HAP-1 (cell line): Measurements from ENCODE around the gene PANX1.

Experiments used
- DNase-seq, 2 experiments: peaks; one replicate each; pipeline ENCODE4 v3.0.0-alpha.2; 2016 to 2020; ENCODE audit warnings: low spot score in 2 of 2
- H3K27me3 ChIP-seq: fragments of 250-450 bp; sonication (Bioruptor Pico); 2 replicates; pipeline ENCODE4 v1.5.1; 2020; ENCODE audit warnings: low read depth, mild to moderate bottlenecking, moderate library complexity
- H3K36me3 ChIP-seq: fragments of 250-450 bp; sonication (Bioruptor Pico); replicated peaks from 2 replicates; pipeline ENCODE4 v1.5.1; 2020; ENCODE audit warnings: mild to moderate bottlenecking
- H3K4me1 ChIP-seq: fragments of 250-450 bp; sonication (Bioruptor Pico); 2 replicates; pipeline ENCODE4 v1.5.1; 2020; ENCODE audit warnings: mild to moderate bottlenecking
- H3K4me3 ChIP-seq: fragments of 250-450 bp; sonication (Bioruptor Pico); 2 replicates; pipeline ENCODE4 v1.5.1; 2020; ENCODE audit warnings: mild to moderate bottlenecking, moderate library complexity
- H3K9me3 ChIP-seq: fragments of 250-450 bp; sonication (Bioruptor Pico); 2 replicates; pipeline ENCODE4 v1.5.1; 2020; ENCODE audit warnings: mild to moderate bottlenecking, moderate library complexity
- in situ Hi-C: fragments of 300-500 bp; cut with MboI; formaldehyde crosslinking; loops from 3 replicates; pipeline ENCODE4 v1.14.3; 2020; ENCODE audit warnings: low sequenced_read_pairs, inconsistent platforms, mixed read lengths

The PANX1 gene

DNA sequence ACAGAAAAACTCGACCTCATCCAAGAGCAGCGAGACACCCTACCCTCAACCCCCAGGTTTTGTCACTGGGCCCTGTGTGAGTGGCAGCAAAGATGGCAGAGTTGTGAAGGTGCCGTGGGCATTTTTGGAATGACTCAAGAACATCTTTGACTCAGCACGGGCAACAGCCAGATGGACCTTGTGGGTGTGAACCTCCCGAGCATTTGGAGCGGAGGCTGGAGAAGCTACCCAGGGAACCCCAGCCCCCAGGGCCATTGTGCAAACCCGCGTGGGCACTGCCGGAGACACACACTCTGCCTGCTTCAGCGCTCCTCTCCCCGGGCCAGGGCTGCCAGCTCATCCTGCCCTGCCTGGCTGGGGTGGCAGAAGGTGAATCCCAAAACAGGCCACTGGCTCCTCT, 66.1 kb downstream of the PANX1 start:
- in situ Hi-C loops = no loop called here
- Histone ChIP-seq H3K36me3 (no peaks in the 10 kb centered on the region), H3K4me3 (no peak overlapping the region), H3K27me3 (no peaks in the 10 kb centered on the region), H3K9me3 (no peaks in the 10 kb centered on the region), H3K4me1 (no peaks in the 10 kb centered on the region)
- no peak for DNase-seq

DNA sequence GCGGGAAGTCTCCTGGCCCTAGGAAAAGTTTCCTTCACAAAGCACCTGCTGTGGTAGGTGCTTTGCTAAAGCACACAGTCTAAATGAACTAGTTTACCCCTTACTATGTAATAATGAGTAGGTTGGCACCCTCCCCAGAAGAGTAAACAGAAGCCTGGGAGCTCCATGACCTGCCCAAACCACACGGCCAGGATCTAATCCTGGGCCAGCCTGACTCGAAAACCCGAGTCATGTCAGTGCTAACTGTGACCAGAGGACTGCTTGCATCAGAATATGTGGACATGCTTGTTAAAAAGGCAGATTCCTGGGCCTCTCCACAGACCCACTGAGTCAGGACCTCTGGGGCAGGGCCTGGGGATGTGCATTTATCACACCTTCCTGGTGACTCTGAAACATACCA, 67.7 kb downstream of the PANX1 start:
- Histone ChIP-seq H3K36me3 (no peaks in the 10 kb centered on the region), H3K27me3 (no peaks in the 10 kb centered on the region), H3K9me3 (no peaks in the 10 kb centered on the region), H3K4me3 (no peak overlapping the region), H3K4me1 (no peaks in the 10 kb centered on the region)
- no peak for DNase-seq
- in situ Hi-C loops = no loop called here

- Histone ChIP-seq H3K9me3 (no peaks in the 10 kb centered on the region), H3K36me3 (no peaks in the 10 kb centered on the region), H3K4me3 (no peak overlapping the region), H3K27me3 (no peaks in the 10 kb centered on the region), H3K4me1 (no peaks in the 10 kb centered on the region)
- DNase-seq = no peak
- in situ Hi-C loops = no loop called here
Observed at GRCh38 chr11:94198718-94199117, 70.1 kb downstream of the PANX1 start.

GRCh38 chr11:94199136-94200130, 70.8 kb downstream of the PANX1 start:
- H3K27me3 ChIP-seq = no peaks in the 10 kb centered on the region
- no peaks in the 10 kb centered on the region for H3K9me3 ChIP-seq
- DNase-seq = no peak
- H3K4me1 ChIP-seq = no peaks in the 10 kb centered on the region
- H3K36me3 ChIP-seq = no peaks in the 10 kb centered on the region
- no peak overlapping the region for H3K4me3 ChIP-seq
- in situ Hi-C loops = no loop called here

DNA sequence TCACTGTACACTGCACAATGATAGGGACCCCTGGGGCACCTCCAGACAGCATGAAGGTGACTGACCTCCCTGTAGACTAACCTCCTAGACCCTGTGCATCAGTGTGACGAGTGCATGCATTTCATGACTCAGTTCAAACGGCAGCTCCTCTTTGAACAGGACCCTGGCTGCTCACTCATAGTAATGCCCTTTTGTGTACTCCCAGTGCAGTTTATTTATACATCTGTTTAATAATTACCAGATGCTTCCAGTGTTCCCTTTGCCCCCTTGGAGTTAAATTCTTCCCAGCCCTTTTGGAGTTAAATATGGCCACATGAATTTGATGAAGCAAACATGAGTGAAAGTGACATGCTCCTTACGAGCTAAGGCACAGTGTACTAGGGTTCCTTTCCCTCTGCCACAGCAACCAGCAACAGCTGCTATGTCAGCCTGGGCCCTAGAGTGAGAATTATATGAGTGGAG, 72.4 kb downstream of the PANX1 start:
- no peaks in the 10 kb centered on the region for H3K4me1 ChIP-seq
- in situ Hi-C loops = no loop called here
- no peak for DNase-seq
- no peaks in the 10 kb centered on the region for H3K9me3 ChIP-seq
- no peaks in the 10 kb centered on the region for H3K36me3 ChIP-seq
- no peaks in the 10 kb centered on the region for H3K27me3 ChIP-seq
- H3K4me3 ChIP-seq = no peak overlapping the region

DNA sequence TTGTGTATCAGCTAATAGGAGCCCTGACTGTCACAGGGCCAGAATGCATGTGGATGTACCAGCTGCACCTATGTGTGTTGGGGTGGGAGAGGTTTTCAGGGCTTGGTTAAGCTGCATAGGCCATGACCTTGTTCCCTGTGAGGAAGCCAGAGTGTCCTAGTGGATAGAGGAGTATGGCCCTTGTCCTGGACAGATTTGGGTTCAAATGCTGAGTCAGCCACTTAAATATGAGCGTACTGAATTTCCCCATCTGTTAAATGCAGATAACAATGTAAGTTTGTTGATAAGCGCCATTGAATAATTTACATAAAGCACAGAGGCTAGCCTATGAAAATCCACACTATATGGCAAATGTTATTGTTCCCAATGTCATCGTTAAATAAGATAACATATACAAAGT, 74.4 kb downstream of the PANX1 start:
- Histone ChIP-seq H3K9me3 (no peaks in the 10 kb centered on the region), H3K4me3 (no peak overlapping the region), H3K4me1 (no peaks in the 10 kb centered on the region), H3K36me3 (no peaks in the 10 kb centered on the region), H3K27me3 (no peaks in the 10 kb centered on the region)
- in situ Hi-C loops = no loop called here
- no peak for DNase-seq

GRCh38 chr11:94211261-94211830, 82.7 kb downstream of the PANX1 start:
- no peaks in the 10 kb centered on the region for H3K36me3 ChIP-seq
- in situ Hi-C loops = no loop called here
- no peaks in the 10 kb centered on the region for H3K9me3 ChIP-seq
- DNase-seq = no peak
- no peaks in the 10 kb centered on the region for H3K4me1 ChIP-seq
- no peaks in the 10 kb centered on the region for H3K27me3 ChIP-seq
- H3K4me3 ChIP-seq = no peak overlapping the region

- Histone ChIP-seq H3K4me1 (no peaks in the 10 kb centered on the region), H3K36me3 (no peaks in the 10 kb centered on the region), H3K9me3 (no peaks in the 10 kb centered on the region), H3K27me3 (no peaks in the 10 kb centered on the region), H3K4me3 (no peak overlapping the region)
- in situ Hi-C loops = no loop called here
- no peak for DNase-seq
Observed at GRCh38 chr11:94212898-94213297, 84.3 kb downstream of the PANX1 start.

DNA sequence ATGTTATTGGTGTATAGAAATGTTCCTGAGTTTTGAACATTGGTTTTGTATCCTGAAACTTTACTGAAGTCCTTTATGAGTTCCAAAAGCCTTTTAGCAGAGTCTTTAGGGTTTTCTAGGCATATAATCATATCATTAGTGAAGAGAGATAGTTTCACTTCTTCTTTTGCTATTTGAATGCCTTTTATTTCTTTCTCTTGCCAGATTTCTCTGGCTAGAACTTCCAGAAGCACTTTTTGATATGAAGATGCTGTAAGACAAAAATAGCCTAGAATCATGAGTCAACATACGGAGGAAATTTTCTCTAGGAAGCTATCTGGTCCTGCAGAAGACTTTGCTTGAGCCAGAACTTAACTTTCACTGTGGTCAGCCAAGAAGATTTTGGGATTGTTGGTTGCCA, 89.1 kb downstream of the PANX1 start:
- no peak for DNase-seq
- Histone ChIP-seq H3K36me3 (no peaks in the 10 kb centered on the region), H3K9me3 (no peaks in the 10 kb centered on the region), H3K4me3 (no peak overlapping the region), H3K4me1 (no peaks in the 10 kb centered on the region), H3K27me3 (no peaks in the 10 kb centered on the region)
- in situ Hi-C loops = no loop called here

- H3K9me3 ChIP-seq = no peaks in the 10 kb centered on the region
- H3K27me3 ChIP-seq = no peaks in the 10 kb centered on the region
- DNase-seq = no peak
- H3K4me3 ChIP-seq = no peak overlapping the region
- in situ Hi-C loops = no loop called here
- no peaks in the 10 kb centered on the region for H3K4me1 ChIP-seq
- no peaks in the 10 kb centered on the region for H3K36me3 ChIP-seq
Observed at GRCh38 chr11:94218372-94218771, 89.7 kb downstream of the PANX1 start.

DNA sequence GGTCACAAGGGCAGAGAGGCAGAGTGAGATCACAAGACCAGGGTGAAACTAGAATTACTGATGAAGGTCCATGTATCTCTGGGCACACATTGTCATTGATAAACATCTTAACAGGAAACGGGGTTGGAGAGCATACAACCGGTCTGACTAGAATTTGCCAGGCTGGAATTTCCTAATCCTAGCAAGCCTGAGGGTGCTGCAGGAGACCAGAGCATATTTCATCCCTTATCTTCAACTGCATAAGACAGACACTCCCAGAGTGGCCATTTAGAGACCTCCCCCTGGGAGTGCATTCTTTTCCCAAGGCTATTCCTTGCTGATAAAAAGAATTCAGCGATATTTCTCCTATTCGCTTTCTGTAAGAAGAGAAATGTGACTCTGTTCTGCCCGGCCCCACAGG, 91.1 kb downstream of the PANX1 start:
- in situ Hi-C loops = no loop called here
- no peaks in the 10 kb centered on the region for H3K36me3 ChIP-seq

GRCh38 chr11:94224078-94224477, 95.4 kb downstream of the PANX1 start:
- Histone ChIP-seq H3K27me3 (no peaks in the 10 kb centered on the region), H3K4me1 (no peaks in the 10 kb centered on the region), H3K9me3 (no peaks in the 10 kb centered on the region), H3K36me3 (no peaks in the 10 kb centered on the region), H3K4me3 (no peak overlapping the region)
- in situ Hi-C loops = no loop called here
- no peak for DNase-seq

More for the DNA sequence above, 91.1 kb downstream of the PANX1 start:
- DNase-seq = no peak
- no peaks in the 10 kb centered on the region for H3K4me1 ChIP-seq
- no peaks in the 10 kb centered on the region for H3K9me3 ChIP-seq
- no peak overlapping the region for H3K4me3 ChIP-seq
- no peaks in the 10 kb centered on the region for H3K27me3 ChIP-seq
